GM03348 (cell line): ENCODE results near the gene DPP9.
"Not testable (repeated sequence)": the region's sequence is repeated elsewhere in the genome, so short reads cannot be mapped to it uniquely, and the experiment has no call there.

Experiments
- DNase-seq: peaks from one replicate; pipeline ENCODE4 v3.0.0; 2012; ENCODE audit warnings: low spot score

DPP9 gene

GRCh38 chr19:4687396-4687795, 36.2 kb downstream of the DPP9 start:
- no peak for DNase-seq

GRCh38 chr19:4686700-4687099, 36.9 kb downstream of the DPP9 start:
- no peak for DNase-seq

GRCh38 chr19:4684312-4685095, 39.1 kb downstream of the DPP9 start:
- no peak for DNase-seq

- DNase-seq = no peak
These were observed 41.0 kb downstream of the DPP9 start for GRCh38 chr19:4682417-4683200.

DNA sequence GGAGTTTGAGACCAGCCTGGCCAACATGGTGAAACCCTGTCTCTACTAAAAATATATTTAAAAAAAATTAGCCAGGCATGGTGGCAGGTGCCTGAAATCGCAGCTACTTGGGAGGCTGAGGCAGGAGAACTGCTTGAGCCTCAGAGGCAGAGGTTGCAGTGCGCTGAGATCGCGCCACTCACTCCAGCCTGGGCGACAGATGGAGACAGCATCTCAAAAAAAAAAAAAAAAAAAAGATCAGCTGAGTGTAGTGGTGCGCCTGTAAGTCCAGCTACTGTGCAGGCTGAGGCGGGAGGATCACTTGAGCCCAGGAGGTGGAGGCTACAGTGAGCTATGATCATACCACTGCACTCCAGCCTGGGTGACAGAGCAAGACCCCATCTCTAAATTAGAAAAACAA, 43.6 kb downstream of the DPP9 start:
- DNase-seq = not testable (repeated sequence)

DNA sequence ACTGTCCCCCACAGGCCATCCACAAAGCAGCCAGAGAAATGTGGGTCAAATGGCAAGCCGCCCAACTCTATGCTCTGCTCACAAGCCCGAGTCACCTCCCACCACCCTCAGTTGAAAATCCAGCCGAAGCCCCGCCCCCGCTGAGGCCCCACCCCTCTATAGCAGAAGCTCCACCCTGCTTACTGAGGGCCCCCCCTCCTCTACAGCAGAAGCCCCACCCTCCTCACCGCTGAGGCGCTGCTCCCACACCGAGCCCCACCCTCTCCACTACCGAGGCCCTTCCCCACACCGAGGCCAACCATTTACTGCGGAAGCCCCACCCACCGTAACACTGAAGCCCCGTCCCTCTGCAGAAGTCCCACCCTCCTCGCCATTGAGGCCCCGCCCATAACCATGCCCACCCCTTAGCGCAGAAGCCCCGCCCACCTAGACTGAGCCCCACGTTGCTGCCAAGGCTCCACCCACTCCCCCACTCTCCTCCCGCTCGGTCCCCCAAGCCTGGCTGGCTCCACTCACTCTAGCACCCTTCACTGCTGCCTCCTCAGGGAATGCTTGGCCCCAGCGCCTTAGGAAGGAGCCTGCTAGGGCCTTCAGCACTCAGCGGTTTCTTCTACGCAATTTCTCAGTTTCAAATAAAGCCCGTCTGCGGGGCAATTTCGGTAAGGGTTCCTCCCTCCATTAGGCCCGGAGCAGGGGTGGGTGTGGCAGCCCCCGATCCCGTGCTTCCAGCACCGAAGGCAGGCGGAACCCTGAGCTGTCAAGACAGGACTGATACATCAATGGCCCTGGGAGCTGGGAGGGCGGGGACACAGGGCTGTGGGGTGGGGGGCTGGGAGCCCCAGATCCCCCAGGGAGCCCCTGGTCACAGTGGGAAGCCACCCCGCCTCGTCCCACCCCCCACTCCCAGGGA, 44.5 kb downstream of the DPP9 start:
- peak; percentile 24 for DNase-seq

- DNase-seq = peak; percentile 70
These were observed 46.5 kb downstream of the DPP9 start for GRCh38 chr19:4676955-4677731.

DNA sequence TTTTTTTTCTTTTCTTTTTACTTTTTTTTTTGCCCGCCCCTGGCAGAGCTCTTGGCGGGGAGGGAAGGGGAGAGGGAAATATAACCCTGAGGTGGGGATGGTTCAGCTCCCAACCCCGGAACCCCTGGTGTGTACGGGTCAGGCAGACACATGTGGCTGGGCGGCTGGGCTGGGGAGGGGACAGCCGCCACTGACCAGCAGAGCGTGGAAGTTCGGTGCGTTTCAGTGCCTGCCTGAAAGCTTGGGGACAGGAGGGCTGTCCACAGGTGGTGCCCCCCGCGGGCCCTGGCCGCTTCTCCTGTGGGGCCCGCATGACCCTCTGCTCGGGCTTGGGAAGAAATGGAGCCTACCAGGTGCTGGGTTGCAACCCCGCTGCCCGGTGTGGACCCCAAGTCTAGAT, 48.3 kb downstream of the DPP9 start:
- no peak for DNase-seq

GRCh38 chr19:4673726-4674125, 49.9 kb downstream of the DPP9 start:
- DNase-seq = no peak

GRCh38 chr19:4673216-4673615, 50.4 kb downstream of the DPP9 start:
- no peak for DNase-seq

GRCh38 chr19:4671185-4671851, 52.3 kb downstream of the DPP9 start:
- DNase-seq = no peak

- DNase-seq = peak; percentile 99
These were observed 53.7 kb downstream of the DPP9 start, which contains the start of gene MYDGF for GRCh38 chr19:4669723-4670480. TSS of gene MYDGF (minus strand) at chr19:4670342. CDS start at chr19:4670334, 8 bp downstream.

DNA sequence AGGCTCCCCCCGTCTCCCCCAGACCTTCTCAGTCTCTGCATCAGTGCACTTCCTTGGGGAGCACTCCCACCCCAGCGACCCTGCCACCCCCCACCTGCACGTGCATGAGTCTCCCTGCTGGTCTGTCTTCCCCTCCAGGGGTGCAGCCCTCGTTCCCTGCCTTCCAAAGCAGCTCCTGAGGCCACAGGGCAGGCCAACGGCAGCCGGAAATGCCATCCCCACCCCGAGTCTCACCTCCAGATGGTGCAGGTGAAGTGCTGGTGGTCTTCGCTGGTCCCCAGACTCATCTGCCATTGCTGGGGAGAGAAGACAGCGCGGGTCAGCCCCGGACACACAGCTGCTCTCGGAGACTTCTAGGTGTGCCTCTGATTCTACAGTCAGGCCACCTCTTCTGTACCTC, 59.0 kb downstream of the DPP9 start:
- DNase-seq = no peak

GRCh38 chr19:4662812-4663211, 60.8 kb downstream of the DPP9 start:
- no peak for DNase-seq

GRCh38 chr19:4662020-4662695, 61.5 kb downstream of the DPP9 start:
- no peak for DNase-seq

- no peak for DNase-seq
These were observed 62.6 kb downstream of the DPP9 start for GRCh38 chr19:4660993-4661392.

- DNase-seq = no peak
These were observed 63.4 kb downstream of the DPP9 start for GRCh38 chr19:4660181-4660791.

GRCh38 chr19:4657835-4658234, 65.8 kb downstream of the DPP9 start:
- no peak for DNase-seq

DNA sequence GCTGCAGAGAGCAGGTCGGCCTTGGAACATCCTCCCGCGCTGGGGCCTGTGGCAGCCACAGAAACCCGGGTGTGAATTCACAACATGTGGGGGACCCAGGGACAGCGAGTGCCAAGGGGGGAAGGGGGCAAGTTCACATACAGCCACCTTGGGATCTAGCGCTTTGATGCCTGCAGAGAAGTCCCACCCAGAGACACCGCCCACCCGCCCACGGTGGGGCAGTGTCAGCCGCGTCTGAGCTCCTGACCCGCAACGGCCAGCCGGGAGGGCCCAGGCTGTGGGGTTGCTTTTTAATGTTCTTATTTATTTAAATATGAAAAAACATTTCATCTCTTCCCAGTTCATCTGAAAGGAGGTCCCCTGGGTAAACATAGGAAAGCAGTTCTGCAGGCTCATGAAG, 66.4 kb downstream of the DPP9 start:
- DNase-seq = no peak
